NCI-H460 (cell line): ENCODE measurements around the gene C2CD3. TPM values are rescaled to one million over a fixed set of nuclear protein-coding genes. Genes with fewer than 3 reads are reported as not detected.

Experiments
- DNase-seq: peaks from one replicate; pipeline ENCODE4 v3.0.0-alpha.2; 2016; ENCODE audit warnings: low read depth; ENCODE audit errors: extremely low read depth
- total RNA-seq: library from RNA; depleted of rRNA; stranded (reverse); fragments of >200 nt; shearing (Covaris generic); gene quantifications from 2 replicates; pipeline ENCODE4 v1.2.3, GENCODE V29; 2014

Gene C2CD3
- total RNA-seq, 1 experiment from 2014 or later, result 9.2 TPM

DNA sequence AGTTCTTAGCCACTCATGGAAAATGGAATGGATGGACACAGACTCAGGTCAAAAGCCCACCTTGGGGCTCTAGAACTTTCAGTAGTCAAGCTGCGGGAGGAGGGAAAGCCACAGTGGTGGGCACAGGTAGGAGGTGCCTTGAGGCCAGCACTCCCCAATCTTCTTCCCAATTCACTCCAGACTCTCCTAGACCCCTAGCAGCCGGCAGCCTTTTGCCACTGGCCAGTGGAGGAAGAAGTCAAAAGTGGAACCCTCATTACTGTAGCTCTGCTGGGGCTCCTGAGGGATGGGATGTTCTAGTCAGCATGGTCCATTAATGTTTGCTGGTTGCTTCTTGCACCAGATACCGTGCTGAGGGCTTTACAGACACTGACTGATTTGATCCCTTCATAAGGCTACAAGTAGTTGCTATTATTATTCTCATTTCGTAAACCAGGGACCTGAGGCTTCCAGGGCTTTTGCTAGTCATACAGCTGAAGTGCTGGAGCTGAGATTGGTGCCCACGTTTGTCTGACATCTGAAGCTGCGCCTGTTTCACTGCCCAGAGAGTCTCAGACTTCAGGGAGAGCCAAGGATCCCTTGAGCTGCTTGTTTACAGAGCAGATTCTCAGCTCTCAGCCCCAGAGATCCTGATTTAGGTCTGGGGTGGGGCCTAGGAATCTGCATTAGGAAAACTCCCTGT lies 163.0 kb downstream of the C2CD3 start:
- no peak for DNase-seq

DNA sequence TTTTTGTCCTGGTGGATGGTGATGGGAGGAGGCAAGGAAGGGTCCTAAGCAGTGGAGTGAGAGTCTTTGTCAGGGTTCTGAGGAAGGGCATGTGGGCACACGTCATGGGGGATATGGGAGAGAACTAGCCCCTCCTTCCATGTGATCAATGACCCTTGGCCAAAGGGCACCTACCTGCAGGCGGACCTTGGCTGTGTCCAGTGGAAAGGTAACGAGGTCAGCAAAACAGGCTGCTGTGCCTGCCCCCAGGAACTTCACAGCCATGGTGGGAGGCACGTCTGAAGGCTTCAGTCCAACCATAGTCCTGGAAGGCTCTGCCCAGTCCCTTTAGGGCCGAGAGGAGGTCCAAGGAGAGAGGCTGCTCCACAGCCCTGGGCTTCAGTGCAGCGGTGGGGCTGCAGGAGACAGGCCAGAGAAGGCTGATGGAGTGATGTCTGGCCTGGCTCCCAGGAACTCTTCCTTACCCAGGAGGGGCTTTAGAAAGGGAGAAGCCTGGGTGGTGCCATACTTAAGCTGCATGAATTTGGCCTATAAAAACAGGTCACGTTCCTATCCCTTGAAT lies 164.0 kb downstream of the C2CD3 start:
- DNase-seq, result no peak

DNA sequence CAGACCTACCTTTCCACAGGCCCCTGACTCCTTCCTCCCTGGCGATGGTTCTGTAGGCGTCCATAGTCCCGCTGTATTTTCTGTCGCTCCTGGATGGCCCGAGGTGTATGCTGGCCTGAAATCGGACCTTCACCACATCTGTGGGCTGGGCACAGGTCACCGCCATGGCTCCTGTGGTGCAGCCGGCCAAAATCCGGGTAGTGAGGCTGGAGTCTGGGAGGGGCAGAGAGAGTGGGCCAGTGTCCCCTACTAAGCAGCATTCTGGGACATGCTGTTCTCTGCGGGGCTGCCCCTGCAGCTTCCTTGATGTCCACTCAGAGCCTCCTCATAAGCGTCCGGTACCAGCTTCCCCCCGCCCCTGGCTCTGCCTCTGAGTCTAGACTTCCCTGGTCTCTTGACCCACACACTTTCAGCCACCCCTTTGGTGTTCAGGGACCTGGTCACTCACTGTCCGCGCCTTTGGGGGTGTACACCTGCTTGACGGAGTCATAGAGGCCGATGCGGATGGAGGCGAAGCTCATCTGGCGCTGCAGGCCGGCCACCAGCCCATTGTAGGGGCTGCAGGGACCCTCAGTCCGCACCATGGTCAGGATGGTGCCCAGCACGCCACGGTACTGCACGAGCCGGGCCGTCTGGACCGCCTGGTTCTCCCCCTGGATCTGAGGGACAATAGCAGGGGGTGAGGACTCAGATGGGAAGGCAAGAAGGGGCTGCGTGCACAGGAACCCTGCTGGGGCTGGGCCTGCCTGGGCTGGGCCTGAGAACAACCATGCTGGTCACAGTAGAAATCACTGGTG lies 164.9 kb downstream of the C2CD3 start:
- DNase-seq, result no peak

DNA sequence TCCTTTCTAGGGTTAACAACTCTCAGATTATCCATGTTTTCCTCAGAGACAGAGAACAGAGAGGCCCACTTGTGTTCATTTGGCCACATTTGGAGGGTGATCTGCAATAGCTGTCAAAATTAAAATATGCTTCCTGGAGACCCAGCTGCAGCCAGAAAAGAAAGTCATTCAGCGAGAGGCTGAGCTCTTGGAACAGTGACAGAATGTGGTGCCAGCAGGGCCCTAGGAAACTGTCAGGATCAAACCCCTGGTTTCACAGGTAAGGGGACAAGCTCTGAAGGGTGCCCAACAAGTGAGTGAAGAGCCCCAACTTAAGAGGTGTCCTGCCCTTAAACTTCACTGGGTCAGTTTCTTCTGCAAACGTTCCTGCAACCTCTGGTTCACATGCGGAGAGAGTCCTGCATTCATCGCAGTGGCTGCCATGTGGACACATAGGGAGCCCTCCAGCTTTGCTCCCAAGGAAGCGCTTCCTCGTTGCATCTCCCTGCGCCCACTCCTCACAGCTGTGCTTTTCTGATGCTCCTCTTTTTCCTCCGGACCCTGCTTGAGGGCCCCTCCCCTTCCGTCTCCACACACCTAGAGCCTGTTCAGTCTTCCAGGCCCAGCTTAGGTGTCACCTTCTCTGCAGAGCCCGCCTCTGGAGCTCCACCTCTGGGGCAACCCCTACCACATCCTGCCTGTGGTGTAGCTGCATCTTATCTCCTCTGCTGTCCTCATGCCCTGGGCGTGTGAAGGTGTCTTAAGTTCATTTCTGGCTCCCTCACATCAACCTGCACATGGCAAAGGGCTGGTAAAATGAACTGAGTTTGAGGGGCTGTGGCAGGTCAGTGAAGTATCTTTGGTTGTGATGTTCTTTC lies 165.8 kb downstream of the C2CD3 start:
- DNase-seq, result no peak

DNA sequence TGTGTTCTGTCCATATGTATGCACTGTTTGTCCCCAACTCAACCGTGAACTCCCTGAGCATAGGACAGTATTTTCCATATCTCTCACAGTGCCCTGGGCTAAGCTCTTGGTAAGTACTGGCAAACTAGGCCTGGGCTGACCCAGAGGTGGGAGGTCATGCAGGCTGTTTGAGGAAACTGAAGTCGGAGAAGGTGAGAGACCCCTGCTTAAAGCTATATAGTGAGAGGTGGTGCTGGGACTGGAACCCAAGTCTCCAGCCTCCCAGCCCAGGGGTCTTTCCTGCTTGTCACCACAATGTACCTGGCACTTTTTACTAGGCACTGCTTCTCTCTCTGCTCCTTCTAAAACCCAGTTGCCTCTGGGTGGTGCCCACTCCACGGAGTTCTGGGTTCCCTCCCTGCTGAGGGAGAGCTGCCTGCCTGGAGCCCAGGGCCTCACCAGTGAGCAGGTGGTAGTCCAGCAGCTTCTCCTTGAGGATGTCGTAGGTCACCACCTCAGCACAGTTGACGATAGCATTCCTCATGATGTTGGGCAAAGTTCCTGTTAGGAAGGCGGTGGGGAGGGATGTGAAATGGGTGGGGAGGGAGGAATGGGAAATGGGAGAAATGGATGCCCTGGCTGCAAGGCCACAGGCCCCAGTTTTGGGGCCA lies 166.6 kb downstream of the C2CD3 start:
- no peak for DNase-seq

DNA sequence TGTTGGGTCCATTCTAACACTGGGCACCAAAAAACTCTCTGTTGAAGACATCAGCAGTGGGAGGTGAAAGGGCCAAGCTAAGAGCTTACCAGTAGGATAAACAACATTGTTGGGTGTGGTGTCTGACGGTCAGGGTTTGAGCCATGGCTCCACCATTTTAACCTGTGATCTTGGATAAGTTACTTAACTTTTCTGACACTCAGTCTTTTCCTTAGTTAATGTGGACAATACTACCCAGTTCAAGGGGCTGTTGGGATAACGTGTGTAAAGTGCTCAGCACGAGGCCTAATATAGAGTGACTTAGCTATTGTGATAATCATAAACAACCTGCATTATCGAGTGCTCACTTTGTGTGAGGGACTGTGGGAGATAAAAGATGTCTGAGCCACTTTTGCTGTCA lies 168.0 kb downstream of the C2CD3 start:
- no peak for DNase-seq

DNA sequence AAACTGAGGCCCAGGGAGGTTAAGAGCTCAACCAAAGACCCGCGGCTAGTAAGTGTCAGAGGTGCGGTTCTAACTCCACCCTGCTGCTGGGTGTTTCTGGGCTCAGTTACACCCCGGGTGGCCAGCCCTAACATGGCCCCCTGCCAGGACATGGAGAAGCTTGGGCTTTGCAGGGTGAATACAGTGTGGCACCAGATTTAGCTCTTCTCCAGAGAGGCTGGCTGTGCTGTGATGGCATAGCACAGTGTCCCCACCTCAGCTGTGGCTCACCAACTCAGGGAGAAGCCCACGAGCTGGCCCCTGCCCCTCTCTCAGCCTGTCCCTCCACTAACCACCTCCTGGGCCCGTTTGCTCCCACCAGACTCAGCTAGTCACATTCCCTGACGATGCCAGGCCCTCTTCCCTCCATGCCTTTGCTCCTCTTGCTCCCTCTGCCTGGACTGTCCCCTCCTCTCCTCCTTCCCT lies 168.9 kb downstream of the C2CD3 start:
- DNase-seq, result no peak

DNA sequence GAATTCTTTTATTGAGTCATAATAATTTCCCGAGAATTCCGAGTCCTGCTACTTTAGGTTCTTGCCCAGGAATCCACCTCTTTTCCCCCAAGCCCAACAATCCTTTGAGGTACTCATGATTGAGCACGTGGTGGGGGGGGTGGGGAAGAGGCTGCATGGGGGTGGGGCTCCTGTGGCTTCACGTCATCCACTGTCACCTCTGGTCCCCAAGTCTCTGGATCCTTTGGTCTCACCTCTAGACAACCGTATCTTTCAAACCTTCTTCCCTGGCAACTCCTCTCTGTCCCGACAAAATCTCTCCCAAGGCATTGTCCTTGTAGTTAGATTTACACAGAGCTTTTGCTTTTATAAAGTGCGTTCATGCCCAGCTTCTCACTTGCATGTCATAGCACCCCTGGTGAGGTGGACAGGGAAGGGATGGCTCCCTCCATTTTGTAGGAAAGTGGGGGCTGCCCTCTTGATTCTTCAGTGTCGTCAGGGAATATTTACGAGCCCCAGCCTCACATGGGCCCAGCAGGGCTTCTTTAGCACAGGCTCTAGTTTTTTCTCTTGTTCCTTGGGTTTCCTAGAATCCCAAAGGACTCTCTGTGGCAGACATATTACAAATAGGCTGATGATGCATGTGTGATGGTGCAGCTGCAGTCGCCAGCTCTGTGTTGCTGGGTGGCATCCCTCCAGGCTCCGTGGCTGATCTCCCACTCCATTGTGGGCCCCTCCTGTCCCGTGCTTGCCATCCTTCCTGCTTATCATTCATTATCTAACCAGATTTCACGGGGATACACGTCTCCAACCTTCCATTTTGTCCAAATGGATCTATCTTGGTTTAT lies 170.3 kb downstream of the C2CD3 start:
- no peak for DNase-seq

DNA sequence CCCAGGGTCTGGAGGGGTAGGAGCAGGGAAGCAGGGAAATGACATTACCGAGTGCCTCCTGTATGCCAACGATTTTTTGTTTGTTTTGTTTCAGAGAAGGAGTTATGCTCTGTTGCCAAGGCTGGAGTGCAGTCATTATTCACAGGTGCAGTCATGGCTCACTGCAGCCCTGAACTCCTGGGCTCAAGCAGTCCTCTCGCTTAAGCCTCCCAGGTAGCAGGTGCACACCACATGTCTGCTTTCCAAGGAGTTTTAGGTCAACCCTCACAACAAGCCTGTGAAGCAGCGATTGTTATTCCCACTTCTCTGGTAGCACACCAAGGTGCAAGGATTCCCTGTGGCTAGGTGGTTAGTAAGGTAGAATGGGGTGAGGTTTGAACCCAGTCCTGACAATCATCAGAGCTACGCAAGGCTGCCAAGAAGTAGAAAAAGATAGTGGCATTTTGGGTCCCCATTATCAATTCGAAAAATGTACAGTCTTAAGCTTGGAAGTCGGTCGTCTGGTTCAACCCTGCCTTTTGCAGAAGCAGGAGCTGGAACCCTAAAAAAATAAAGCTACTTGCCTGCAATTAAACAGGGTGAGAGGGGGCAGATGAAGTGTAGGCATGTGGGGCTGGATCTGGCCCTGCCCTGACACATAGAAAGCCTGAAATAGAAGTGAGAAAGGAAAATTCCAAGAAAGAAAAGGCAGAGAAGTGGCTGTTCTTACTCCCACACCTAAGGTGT lies 171.1 kb downstream of the C2CD3 start:
- no peak for DNase-seq

DNA sequence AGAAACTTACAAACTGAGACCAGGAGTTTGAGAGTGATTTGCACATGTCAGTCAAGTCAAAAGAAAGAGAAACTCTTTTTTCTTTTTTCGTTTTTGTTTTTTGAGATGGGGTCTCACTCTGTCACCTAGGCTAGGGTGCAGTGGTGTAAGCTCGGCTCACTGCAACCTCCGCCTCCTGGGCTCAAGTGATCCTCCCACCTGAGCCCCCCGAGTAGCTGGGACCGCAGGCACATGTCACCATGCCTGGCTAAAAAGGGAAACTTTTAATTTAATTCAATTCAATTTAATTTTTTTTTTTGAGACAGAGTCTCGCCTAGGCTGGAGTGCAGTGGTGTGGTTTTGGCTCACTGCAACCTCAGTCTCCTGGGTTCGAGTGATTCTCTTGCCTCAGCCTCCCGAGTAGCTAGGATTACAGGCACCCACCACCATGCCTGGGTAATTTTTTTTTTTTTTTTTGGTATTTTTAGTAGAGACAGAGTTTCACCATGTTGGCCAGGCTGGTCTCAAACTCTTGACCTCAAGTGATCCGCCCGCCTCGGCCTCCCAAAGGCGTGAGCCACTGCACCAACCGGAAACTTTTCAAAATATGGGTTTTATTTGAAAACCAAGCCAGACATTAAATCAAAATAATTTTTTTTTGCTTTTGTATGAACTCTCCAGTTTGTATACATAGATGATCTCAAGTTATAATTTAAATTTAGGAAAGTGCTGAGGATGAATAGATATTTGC lies 171.8 kb downstream of the C2CD3 start:
- DNase-seq, result no peak

DNA sequence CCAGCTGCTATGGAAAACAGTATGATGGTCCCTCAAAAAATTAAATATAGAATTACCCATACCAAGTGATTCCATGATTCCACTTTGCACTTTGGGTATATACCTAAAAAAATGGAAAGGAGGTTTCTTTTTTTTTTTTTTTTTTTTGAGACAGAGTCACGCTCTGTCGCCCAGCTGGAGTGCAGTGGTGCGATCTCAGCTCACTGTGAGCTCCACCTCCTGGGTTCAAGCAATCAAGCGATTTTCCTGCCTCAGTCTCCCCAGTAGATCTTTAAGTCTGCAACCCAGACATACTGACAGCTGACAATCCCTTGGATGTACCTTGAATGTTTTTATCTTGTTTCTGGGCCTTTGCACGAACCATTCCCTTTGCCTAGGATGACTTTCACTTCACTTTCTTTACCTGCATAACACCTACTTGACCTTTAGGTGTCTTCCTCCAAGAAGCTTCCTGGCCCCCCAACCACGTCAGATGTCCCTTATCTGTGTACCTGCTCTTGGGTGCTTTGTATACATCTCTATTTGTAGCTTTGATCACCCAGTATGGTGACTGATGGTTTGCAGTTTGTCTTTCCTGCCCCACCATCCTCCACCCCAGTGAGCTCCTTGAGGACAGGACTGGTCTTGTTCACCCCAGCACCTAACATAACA lies 173.6 kb downstream of the C2CD3 start:
- DNase-seq, result no peak

DNA sequence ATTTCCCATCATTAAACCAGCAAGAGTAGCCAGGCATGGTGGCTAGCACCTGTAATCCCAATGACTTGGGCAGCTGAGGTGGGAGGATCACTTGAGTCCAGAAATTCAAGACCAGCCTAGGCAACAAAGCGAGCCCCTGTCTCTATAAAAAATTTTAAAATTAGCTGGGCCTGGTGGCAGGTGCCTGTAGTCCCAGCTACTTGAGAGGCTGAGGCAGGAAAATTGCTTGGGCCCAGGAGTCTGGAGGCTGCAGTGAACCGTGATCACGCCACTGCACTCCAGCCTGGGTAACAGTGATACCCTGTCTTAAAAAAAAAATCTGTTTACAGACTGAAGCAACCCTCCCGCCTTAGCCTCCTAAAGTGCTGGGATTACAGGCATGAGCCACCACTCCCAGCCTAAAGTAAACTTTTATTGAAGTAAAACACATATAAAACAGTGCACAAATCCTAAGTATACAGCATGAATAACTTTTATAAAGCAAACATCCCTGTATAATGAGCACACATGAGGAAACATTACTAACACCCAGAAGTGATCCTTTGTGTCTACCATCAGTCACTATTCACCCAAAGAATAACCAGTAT lies 174.5 kb downstream of the C2CD3 start:
- no peak for DNase-seq

DNA sequence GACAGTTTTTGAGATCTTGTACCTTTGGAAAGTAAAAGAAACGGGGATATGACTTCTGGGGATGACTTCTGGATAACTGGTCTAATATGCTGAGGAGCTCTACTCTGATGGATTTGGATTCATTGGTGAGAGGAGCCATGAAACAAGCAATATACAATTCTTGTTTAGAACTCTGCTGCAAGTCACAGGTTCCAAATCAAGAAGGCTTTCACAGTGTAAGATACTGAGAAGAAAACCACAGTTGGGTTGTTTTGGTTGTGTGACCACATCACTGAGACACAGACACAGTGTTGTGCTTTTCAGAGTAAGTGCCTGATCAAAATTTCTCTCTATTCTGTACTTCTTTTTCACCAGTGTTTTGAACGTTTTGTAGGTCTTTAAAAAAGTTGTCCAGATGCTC lies 175.1 kb downstream of the C2CD3 start:
- DNase-seq, result no peak

DNA sequence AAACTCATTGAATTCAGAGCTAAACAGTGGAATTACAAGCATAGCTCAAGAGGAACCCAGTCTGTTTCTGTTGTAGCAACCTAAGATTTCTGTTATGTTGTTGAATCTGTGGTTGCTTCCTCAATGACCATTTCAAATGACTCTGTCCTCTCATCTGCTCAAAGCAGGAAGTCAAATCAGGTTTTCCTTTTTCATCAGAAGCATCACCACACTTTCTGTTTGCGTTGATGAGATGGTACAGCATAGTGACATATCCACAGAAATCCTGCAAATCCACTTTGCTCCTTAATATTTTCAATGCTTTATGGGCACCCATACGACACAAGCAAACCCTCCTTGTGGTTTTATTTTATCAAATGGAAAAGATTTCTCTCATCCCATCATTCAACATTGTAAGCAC lies 175.6 kb downstream of the C2CD3 start:
- no peak for DNase-seq

DNA sequence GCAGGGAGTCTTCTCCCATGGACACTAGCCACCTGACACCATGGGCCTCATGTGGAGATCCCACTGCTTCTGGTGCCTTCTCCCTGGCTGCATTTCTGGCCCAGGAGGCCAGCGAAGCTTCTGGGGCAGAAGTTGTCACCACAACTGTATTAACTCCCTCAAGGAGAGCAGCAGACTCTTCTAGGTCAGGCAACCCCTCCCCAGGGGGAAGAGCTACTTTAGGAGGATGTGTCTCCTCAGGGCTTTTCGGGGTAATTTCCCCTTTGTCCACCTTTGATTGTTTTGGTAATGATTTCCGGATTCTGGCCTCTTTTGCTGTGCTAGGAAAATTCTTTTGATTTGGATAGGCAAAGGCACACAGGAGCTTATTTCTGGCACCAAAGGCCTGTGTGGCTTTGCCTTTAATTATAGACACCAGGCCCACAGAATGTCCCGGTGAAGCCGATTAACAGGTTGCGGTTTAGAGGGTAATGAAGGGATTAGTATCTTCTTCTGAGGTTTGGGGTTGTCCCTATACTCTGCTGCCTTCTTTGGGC lies 179.3 kb downstream of the C2CD3 start:
- no peak for DNase-seq

DNA sequence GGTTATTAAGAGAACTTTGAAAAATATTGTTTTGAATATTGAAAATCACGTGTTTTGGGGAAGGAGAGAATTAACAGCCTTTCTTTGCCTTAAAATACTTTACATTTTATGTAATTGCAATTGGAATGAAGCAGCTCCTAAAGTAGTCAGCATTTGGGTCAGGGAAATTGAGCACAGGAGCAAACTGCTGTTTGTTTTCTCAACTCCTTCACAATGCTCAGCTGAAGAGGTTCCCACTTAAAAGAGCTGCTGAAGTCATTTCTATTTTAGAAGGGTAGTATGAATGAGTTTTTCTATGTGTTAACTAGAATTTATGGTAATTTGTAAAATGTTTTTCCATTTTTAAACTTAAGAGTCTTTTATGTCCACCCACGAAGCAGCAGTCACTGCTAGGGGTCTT lies 180.1 kb downstream of the C2CD3 start:
- no peak for DNase-seq

DNA sequence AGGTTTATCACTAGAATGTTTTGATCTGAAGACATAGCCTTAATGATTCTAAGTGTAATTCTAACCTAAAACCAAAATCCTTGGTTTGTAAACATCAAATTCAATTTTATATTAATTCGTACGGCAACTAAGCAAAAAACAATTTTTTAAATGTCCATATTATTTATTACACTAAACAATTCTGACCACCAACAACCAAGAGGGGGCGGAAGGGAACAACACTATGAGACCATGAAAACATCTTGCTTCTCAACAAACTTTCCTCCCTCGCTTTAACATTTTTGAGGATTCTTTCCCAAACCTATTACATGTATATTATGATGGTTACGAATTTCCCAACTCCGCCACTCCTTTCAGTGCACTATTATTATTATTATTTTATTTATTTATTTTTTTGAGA lies 181.6 kb downstream of the C2CD3 start:
- no peak for DNase-seq
